ENCODE results near the gene CCL24. TPM values are rescaled to one million over a fixed set of nuclear protein-coding genes. Genes with fewer than 3 reads are reported as not detected.
"Not testable (repeated sequence)": the region's sequence is repeated elsewhere in the genome, so short reads cannot be mapped to it uniquely, and the experiment has no call there.

CCL24 gene
- total RNA-seq, 1 experiment from 2014 or later: 0.45 TPM

- Histone ChIP-seq H3K9me3 (replicated peaks) (peaks cover 6% of the 10 kb centered on the region), H3K27ac (no peak overlapping the region), H3K4me1 (replicated peaks) (peaks cover 9% of the 10 kb centered on the region), H3K36me3 (no peaks in the 10 kb centered on the region), H3K4me3 (no peak overlapping the region), H3K27me3 (replicated peaks) (no peaks in the 10 kb centered on the region)
- no peak for DNase-seq (ENCODE audit: low read depth in 1 of 2, low spot score in 2 of 2)
Measured at GRCh38 chr7:75811894-75812678, 1.5 kb downstream of the CCL24 start.

GRCh38 chr7:75809396-75809795, 4.2 kb downstream of the CCL24 start:
- Histone ChIP-seq H3K4me3 (no peak overlapping the region), H3K27me3 (replicated peaks) (no peaks in the 10 kb centered on the region), H3K9me3 (replicated peaks) (peaks cover 13% of the 10 kb centered on the region), H3K27ac (no peak overlapping the region), H3K4me1 (replicated peaks) (peaks cover 3% of the 10 kb centered on the region), H3K36me3 (no peaks in the 10 kb centered on the region)
- no peak for DNase-seq (ENCODE audit: low read depth in 1 of 2, low spot score in 2 of 2)

DNA sequence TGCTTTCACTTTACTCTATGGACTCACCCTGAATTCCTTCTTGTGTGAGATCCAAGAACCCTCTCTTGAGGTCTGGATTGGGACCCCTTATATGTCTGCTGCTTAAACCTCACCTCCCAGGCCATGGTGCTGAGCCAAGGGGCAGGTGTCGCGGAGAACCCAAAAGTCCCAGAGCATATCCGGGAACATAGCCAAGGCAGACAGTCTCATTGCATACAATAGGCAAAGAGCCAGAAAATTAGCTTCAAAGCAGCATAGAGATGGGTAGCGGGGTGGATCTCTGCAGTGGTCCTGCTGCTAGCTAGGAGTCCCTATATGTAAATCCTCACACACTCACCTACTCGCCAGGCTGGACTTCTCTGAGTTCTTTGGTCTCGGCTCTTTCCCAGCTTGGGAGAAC, 5.5 kb downstream of the CCL24 start:
- Histone ChIP-seq H3K36me3 (no peaks in the 10 kb centered on the region), H3K9me3 (replicated peaks) (peaks cover 13% of the 10 kb centered on the region), H3K27me3 (replicated peaks) (no peaks in the 10 kb centered on the region), H3K4me1 (replicated peaks) (no peaks in the 10 kb centered on the region), H3K27ac (no peak overlapping the region), H3K4me3 (no peak overlapping the region)
- DNase-seq (ENCODE audit: low read depth in 1 of 2, low spot score in 2 of 2): no peak

GRCh38 chr7:75807452-75807851, 6.2 kb downstream of the CCL24 start:
- Histone ChIP-seq H3K27me3 (replicated peaks) (no peaks in the 10 kb centered on the region), H3K4me1 (replicated peaks) (no peaks in the 10 kb centered on the region), H3K36me3 (no peaks in the 10 kb centered on the region), H3K27ac (no peak overlapping the region), H3K9me3 (replicated peaks) (peaks cover 13% of the 10 kb centered on the region), H3K4me3 (no peak overlapping the region)
- DNase-seq (ENCODE audit: low read depth in 1 of 2, low spot score in 2 of 2): no peak

GRCh38 chr7:75806560-75807307, 6.9 kb downstream of the CCL24 start:
- H3K36me3 ChIP-seq: no peaks in the 10 kb centered on the region
- H3K4me1 ChIP-seq (replicated peaks): no peaks in the 10 kb centered on the region
- DNase-seq (ENCODE audit: low read depth in 1 of 2, low spot score in 2 of 2): no peak
- H3K4me3 ChIP-seq: no peak overlapping the region
- peaks cover 13% of the 10 kb centered on the region for H3K9me3 ChIP-seq (replicated peaks)
- H3K27ac ChIP-seq: no peak overlapping the region
- H3K27me3 ChIP-seq (replicated peaks): no peaks in the 10 kb centered on the region

DNA sequence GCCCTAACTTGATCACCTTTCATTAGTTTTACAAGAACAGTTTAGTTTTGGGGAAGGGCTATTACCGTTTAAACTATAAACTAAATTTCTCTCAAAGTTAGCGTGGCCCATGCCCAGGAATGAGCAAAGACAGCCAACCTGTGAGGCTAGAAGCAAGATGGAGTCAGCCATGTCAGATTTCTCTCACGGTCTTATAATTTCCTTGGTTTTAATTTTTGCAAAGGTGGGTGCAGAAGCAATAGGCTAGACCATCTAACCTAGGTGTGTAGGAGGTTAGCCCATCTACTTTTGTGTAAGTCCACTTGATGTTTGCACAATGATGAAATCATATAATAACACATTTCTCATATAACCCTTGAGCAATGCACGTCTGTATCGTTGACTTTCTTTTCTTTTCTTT, 8.9 kb downstream of the CCL24 start:
- no peak for DNase-seq (ENCODE audit: low read depth in 1 of 2, low spot score in 2 of 2)
- Histone ChIP-seq H3K27me3 (replicated peaks) (no peaks in the 10 kb centered on the region), H3K4me3 (no peak overlapping the region), H3K27ac (no peak overlapping the region), H3K36me3 (no peaks in the 10 kb centered on the region), H3K4me1 (replicated peaks) (no peaks in the 10 kb centered on the region), H3K9me3 (replicated peaks) (peaks cover 13% of the 10 kb centered on the region)

GRCh38 chr7:75804004-75804403, 9.6 kb downstream of the CCL24 start:
- no peaks in the 10 kb centered on the region for H3K27me3 ChIP-seq (replicated peaks)
- no peak overlapping the region for H3K4me3 ChIP-seq
- H3K27ac ChIP-seq: no peak overlapping the region
- H3K4me1 ChIP-seq (replicated peaks): no peaks in the 10 kb centered on the region
- H3K36me3 ChIP-seq: no peaks in the 10 kb centered on the region
- H3K9me3 ChIP-seq (replicated peaks): peaks cover 13% of the 10 kb centered on the region
- no peak for DNase-seq (ENCODE audit: low read depth in 1 of 2, low spot score in 2 of 2)

DNA sequence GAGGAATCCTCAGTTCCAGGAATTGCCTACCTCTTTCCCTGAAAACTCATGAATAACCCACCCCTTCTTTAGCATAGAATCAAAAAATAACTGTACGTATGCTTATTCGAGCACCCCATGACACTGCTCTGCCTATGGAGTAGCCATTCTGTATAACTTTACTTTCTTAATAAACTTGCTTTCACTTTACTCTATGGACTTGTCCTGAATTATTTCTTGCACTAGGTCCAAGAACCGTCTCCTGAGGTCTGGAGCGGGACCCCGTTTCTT, 11.1 kb downstream of the CCL24 start:
- no peak for DNase-seq (ENCODE audit: low read depth in 1 of 2, low spot score in 2 of 2)
- peaks cover 11% of the 10 kb centered on the region for H3K9me3 ChIP-seq (replicated peaks)
- no peaks in the 10 kb centered on the region for H3K27me3 ChIP-seq (replicated peaks)
- H3K4me3 ChIP-seq: no peak overlapping the region
- H3K27ac ChIP-seq: no peak overlapping the region
- H3K36me3 ChIP-seq: no peaks in the 10 kb centered on the region
- H3K4me1 ChIP-seq (replicated peaks): no peaks in the 10 kb centered on the region

- DNase-seq (ENCODE audit: low read depth in 1 of 2, low spot score in 2 of 2): no peak
- Histone ChIP-seq H3K36me3 (no peaks in the 10 kb centered on the region), H3K27ac (no peak overlapping the region), H3K27me3 (replicated peaks) (no peaks in the 10 kb centered on the region), H3K9me3 (replicated peaks) (no peaks in the 10 kb centered on the region), H3K4me3 (no peak overlapping the region), H3K4me1 (replicated peaks) (no peaks in the 10 kb centered on the region)
Measured at GRCh38 chr7:75798770-75799169, 14.8 kb downstream of the CCL24 start.

DNA sequence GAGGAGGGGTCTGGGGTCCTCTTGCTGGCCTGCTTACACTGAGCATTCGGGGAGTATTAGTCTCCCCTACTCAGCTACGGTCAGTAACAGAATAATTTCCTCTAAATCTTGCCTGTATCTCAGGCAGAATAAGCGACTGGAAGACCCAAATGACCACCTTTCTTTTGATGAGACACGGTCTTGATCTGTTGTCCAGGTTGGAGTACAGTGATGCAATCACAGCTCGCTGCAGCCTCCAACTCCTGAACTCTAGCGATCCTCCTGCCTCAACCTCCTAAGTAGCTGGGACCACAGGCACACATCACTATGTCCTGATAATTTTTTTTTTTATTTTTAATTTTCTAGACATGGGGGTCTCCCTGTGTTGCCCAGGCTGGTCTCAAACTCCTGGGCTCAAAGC, 17.2 kb downstream of the CCL24 start:
- H3K27me3 ChIP-seq (replicated peaks): no peaks in the 10 kb centered on the region
- no peak for DNase-seq (ENCODE audit: low read depth in 1 of 2, low spot score in 2 of 2)
- peaks cover 7% of the 10 kb centered on the region for H3K4me1 ChIP-seq (replicated peaks)
- no peaks in the 10 kb centered on the region for H3K9me3 ChIP-seq (replicated peaks)
- H3K4me3 ChIP-seq: no peak overlapping the region
- H3K36me3 ChIP-seq: no peaks in the 10 kb centered on the region
- H3K27ac ChIP-seq: no peak overlapping the region

- no peak overlapping the region for H3K4me3 ChIP-seq
- H3K27ac ChIP-seq: no peak overlapping the region
- no peaks in the 10 kb centered on the region for H3K36me3 ChIP-seq
- no peaks in the 10 kb centered on the region for H3K9me3 ChIP-seq (replicated peaks)
- peaks cover 11% of the 10 kb centered on the region for H3K4me1 ChIP-seq (replicated peaks)
- DNase-seq (ENCODE audit: low read depth in 1 of 2, low spot score in 2 of 2): no peak
- no peaks in the 10 kb centered on the region for H3K27me3 ChIP-seq (replicated peaks)
Measured at GRCh38 chr7:75795831-75796285, 17.7 kb downstream of the CCL24 start.

- Histone ChIP-seq H3K27me3 (replicated peaks) (no peaks in the 10 kb centered on the region), H3K36me3 (no peaks in the 10 kb centered on the region), H3K27ac (no peak overlapping the region), H3K4me1 (replicated peaks) (peaks cover 11% of the 10 kb centered on the region), H3K4me3 (no peak overlapping the region), H3K9me3 (replicated peaks) (no peaks in the 10 kb centered on the region)
- DNase-seq (ENCODE audit: low read depth in 1 of 2, low spot score in 2 of 2): no peak
Measured at GRCh38 chr7:75793676-75794075, 19.9 kb downstream of the CCL24 start.

- H3K27ac ChIP-seq; H3K4me3 ChIP-seq; DNase-seq (ENCODE audit: low read depth in 1 of 2, low spot score in 2 of 2): not testable (repeated sequence)
Measured at GRCh38 chr7:75792567-75792966, 21.0 kb downstream of the CCL24 start.

GRCh38 chr7:75789361-75789924, 24.2 kb downstream of the CCL24 start:
- Histone ChIP-seq H3K27me3 (replicated peaks) (no peaks in the 10 kb centered on the region), H3K9me3 (replicated peaks) (no peaks in the 10 kb centered on the region), H3K36me3 (no peaks in the 10 kb centered on the region), H3K27ac (no peak overlapping the region), H3K4me3 (no peak overlapping the region), H3K4me1 (replicated peaks) (peaks cover 11% of the 10 kb centered on the region)
- DNase-seq (ENCODE audit: low read depth in 1 of 2, low spot score in 2 of 2): no peak

More at GRCh38 chr7:75792567-75792966, 21.0 kb downstream of the CCL24 start:
- H3K4me1 ChIP-seq (replicated peaks): peaks cover 11% of the 10 kb centered on the region
- not testable (repeated sequence) for H3K36me3 ChIP-seq; H3K27me3 ChIP-seq (replicated peaks); H3K9me3 ChIP-seq (replicated peaks)
